SU-DHL-6 (cell line): Measurements from ENCODE around the gene GUK1.
A peak's percentile ranks its signal among the peaks of the same experiment; 100 is the strongest.

Source experiments
- H2AFZ ChIP-seq: fragments of 200-600 bp; sonication (generic); 2 replicates; pipeline ENCODE4 v1.6.1; 2014; ENCODE audit warnings: low read depth, mild to moderate bottlenecking, moderate library complexity, mixed read lengths, antibody characterized with exemption, low read length; ENCODE audit not compliant: severe bottlenecking
- H3F3A ChIP-seq: fragments of 200-600 bp; shearing (Covaris generic); 2 replicates; pipeline ENCODE4 v1.6.0; 2016; ENCODE audit warnings: antibody characterized with exemption, mild to moderate bottlenecking; ENCODE audit not compliant: insufficient read depth
- H3K27ac ChIP-seq: fragments of 200-600 bp; sonication (generic); 2 replicates; pipeline ENCODE4 v1.5.1; 2016; ENCODE audit warnings: low read depth, mild to moderate bottlenecking, low read length, moderate library complexity, mixed read lengths
- H3K27me3 ChIP-seq: fragments of 200-600 bp; sonication (generic), shearing (Covaris generic); 2 replicates; pipeline ENCODE4 v1.6.0; 2014; ENCODE audit warnings: mild to moderate bottlenecking, low read length
- H3K36me3 ChIP-seq: fragments of 200-600 bp; sonication (generic); 2 replicates; pipeline ENCODE4 v1.6.1; 2014; ENCODE audit warnings: mild to moderate bottlenecking, low read length, mixed read lengths
- H3K4me2 ChIP-seq: fragments of 300-600, 200-600 bp; shearing (Covaris generic), sonication (generic); 2 replicates; pipeline ENCODE4 v1.6.0; 2014; ENCODE audit warnings: low read length, low read depth, mild to moderate bottlenecking; ENCODE audit not compliant: poor library complexity, severe bottlenecking
- H3K4me3 ChIP-seq: fragments of 200-600 bp; sonication (generic); 2 replicates; pipeline ENCODE4 v1.5.1; 2014; ENCODE audit warnings: antibody characterized with exemption, low read length, mild to moderate bottlenecking, mixed read lengths; ENCODE audit not compliant: insufficient read depth, poor library complexity, severe bottlenecking
- H3K79me2 ChIP-seq: fragments of 200-600 bp; sonication (generic); 2 replicates; pipeline ENCODE4 v1.6.1; 2014; ENCODE audit warnings: mild to moderate bottlenecking, low read length, moderate library complexity; ENCODE audit not compliant: insufficient read depth
- H3K9ac ChIP-seq: fragments of 200-600 bp; sonication (generic); 2 replicates; pipeline ENCODE4 v1.7.0; 2014; ENCODE audit warnings: mild to moderate bottlenecking, low read length
- H3K9me2 ChIP-seq: fragments of 200-600 bp; sonication (generic); replicated peaks from 2 replicates; pipeline ENCODE4 v1.6.1; 2014; ENCODE audit warnings: low read length; ENCODE audit not compliant: insufficient read depth
- H3K9me3 ChIP-seq: fragments of 200-600 bp; sonication (generic); 2 replicates; pipeline ENCODE4 v1.6.1; 2014; ENCODE audit warnings: low read length, mixed read lengths; ENCODE audit not compliant: insufficient read depth
- H4K20me1 ChIP-seq: fragments of 200-600 bp; sonication (generic); 2 replicates; pipeline ENCODE4 v1.6.1; 2014; ENCODE audit warnings: low read depth, mild to moderate bottlenecking, antibody characterized with exemption, low read length, moderate library complexity, mixed read lengths
- CTCF ChIP-seq: fragments of 200-600 bp; sonication (generic); IDR thresholded peaks from one replicate; pipeline ENCODE4 v1.5.1; 2017; ENCODE audit warnings: antibody characterized with exemption, mild to moderate bottlenecking, low read length, moderate library complexity; ENCODE audit not compliant: insufficient read depth, poor library complexity, severe bottlenecking
- EZH2phosphoT487 ChIP-seq: fragments of 200-600 bp; sonication (generic), shearing (Covaris generic); conservative IDR thresholded peaks from 2 replicates; pipeline ENCODE4 v1.6.1; 2018; ENCODE audit warnings: mild to moderate bottlenecking, antibody characterized with exemption, low read length, moderate library complexity, mixed read lengths

GUK1 gene

GRCh38 chr1:228108055-228108690, 31.9 kb upstream of the GUK1 start:
- Histone ChIP-seq H3K9ac (peak overlapping the region; percentile 88), H3K4me2 (peak overlapping the region; percentile 72), H3K36me3 (no peaks in the 10 kb centered on the region), H3K79me2 (peaks cover 13% of the 10 kb centered on the region; the same call in 1 of the 2 replicates), H3K27me3 (no peaks in the 10 kb centered on the region), H3F3A (peaks cover 7% of the 10 kb centered on the region; the same call in 1 of the 2 replicates), H3K9me3 (no peaks in the 10 kb centered on the region), H3K4me3 (peak overlapping the region; percentile 81), H4K20me1 (no peaks in the 10 kb centered on the region), H3K9me2 (no peaks in the 10 kb centered on the region), H3K27ac (no peak overlapping the region), H2AFZ (no peak overlapping the region)
- TF ChIP-seq EZH2phosphoT487 (no peak), CTCF (no peak)

GRCh38 chr1:228108742-228109072, 31.4 kb upstream of the GUK1 start:
- TF ChIP-seq EZH2phosphoT487 = no peak
- TF ChIP-seq CTCF = no peak
- H3K27ac ChIP-seq = no peak overlapping the region

GRCh38 chr1:228109073-228109961, 30.8 kb upstream of the GUK1 start, which contains the start of gene MRPL55:
Gene MRPL55, minus strand, starts transcription at chr1:228109299. Its CDS starts 1,039 bp downstream, at chr1:228108260.
- Histone ChIP-seq H3K27me3 (no peaks in the 10 kb centered on the region), H3K4me2 (peak within 1 kb of the TSS; percentile 72), H3K27ac (no peak within 1 kb of the TSS), H3K79me2 (peaks cover 13% of the 10 kb centered on the region; the same call in 1 of the 2 replicates), H3K9ac (peak within 1 kb of the TSS; percentile 88), H2AFZ (peak within 1 kb of the TSS; percentile 91), H3K9me2 (no peaks in the 10 kb centered on the region), H3K4me3 (peak within 1 kb of the TSS; percentile 81), H3K36me3 (no peaks in the 10 kb centered on the region), H3K9me3 (no peaks in the 10 kb centered on the region), H4K20me1 (no peaks in the 10 kb centered on the region), H3F3A (0 out of 2 replicates have a peak, but pooled peaks cover under 1% of the 10 kb centered on the region)
- no peak for TF ChIP-seq EZH2phosphoT487
- TF ChIP-seq CTCF = no peak

More at GRCh38 chr1:228108742-228109072, 31.4 kb upstream of the GUK1 start:
- Histone ChIP-seq H3K9me2 (no peaks in the 10 kb centered on the region), H3K79me2 (peaks cover 13% of the 10 kb centered on the region; the same call in 1 of the 2 replicates), H3K36me3 (no peaks in the 10 kb centered on the region), H3K9ac (peak overlapping the region; percentile 88), H4K20me1 (no peaks in the 10 kb centered on the region), H3K27me3 (no peaks in the 10 kb centered on the region), H3F3A (peaks cover 7% of the 10 kb centered on the region; the same call in 1 of the 2 replicates), H3K9me3 (no peaks in the 10 kb centered on the region), H3K4me2 (peak overlapping the region; percentile 72), H3K4me3 (peak overlapping the region; percentile 81), H2AFZ (peak overlapping the region; percentile 38)
